GM12892 (cell line): ENCODE results near the gene ANK3.

Experiments used
- DNase-seq: peaks from one replicate; pipeline ENCODE4 v3.0.0; 2011; ENCODE audit not compliant: insufficient read length
- FAIRE-seq: peaks from 2 replicates; lab custom pipeline; 2011; peaks lifted over from hg19 to GRCh38; lab: Jason Lieb, UNC
- POLR2A ChIP-seq: IDR thresholded peaks from 2 replicates; pipeline ENCODE4 v1.6.1; 2011; ENCODE audit warnings: low read depth, low read length, control low read depth
- POLR2AphosphoS5 ChIP-seq: IDR thresholded peaks from 2 replicates; pipeline ENCODE4 v1.6.1; 2011; ENCODE audit warnings: low read depth, low read length, control low read depth
- TAF1 ChIP-seq: IDR thresholded peaks from 2 replicates; pipeline ENCODE4 v1.6.1; 2011; ENCODE audit warnings: low read depth, mild to moderate bottlenecking, control low read depth, low read length, borderline replicate concordance

ANK3 gene

DNA sequence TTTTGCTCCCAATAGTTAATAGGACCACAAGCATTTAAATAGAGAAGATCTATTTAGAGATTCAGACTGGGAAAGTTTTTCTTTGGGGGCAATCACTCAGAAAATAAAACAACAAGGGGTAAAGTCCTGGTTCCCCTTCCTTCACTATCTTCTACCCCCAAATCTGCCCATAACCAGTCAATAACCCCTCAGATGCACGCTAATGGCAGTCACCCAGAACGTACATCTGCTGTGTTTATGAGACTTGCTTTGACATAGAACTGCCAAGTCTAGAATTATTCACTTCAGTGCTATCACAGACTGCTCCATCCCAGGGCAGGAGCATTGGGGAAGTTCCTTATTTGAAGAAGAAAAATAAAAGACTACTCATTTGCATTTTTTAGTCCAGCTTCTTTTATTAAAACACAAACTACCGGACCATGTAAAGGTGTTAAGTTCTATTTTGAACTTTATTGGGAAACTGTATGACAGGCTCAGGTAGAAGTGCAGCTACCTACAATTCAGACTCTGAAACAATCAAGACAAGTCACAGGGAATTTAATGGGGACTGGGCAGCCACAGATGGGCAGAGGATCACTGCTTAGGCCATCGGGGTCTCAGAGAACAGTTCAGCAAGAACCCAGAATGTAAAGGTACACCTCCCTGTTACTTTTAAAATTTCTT is 38.4 kb downstream of the ANK3 start:
- no peak for TF ChIP-seq TAF1
- no peak for TF ChIP-seq POLR2A
- TF ChIP-seq POLR2AphosphoS5, result no peak
- no peak for DNase-seq
- FAIRE-seq, result peak; percentile 69

DNA sequence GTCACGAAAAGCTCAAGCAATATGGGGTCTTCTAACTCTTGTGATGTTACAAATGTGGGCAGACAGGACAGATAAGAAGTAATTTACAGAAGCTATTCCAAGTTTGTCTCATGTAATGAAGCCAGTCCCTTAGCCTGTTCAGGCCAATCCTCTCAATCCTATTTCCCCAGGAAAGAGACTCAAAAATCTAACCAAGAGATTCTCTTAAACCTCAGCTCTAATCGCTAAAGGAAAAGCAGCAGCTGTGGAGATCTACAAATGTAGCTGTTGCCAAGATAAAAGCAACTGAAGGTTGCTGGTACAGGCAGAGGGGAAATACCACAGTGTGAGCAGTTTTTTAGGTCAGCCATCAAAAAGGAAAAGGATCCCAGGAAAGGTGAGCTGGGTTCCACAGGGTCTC is 39.3 kb downstream of the ANK3 start:
- no peak for TF ChIP-seq POLR2A
- TF ChIP-seq POLR2AphosphoS5, result no peak
- no peak for TF ChIP-seq TAF1
- FAIRE-seq (no peak), DNase-seq (no peak)

DNA sequence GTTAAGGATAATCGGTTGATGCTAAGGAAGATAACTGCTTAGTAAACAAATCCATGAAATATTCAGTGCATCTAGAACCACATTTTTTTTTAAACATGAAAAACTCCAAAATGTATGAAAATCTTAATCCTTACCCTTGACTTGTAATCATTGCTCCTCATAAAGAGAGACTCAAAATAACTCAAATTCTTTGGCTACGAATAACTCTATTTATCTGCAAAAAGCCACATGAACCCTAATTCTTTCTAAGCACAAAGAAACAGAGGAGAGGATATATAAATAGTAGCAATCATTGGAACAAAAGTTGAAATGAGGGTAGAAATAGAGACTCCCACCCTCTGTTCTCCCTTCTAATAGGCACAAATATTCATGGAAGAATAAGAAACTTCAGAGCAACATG is 40.2 kb downstream of the ANK3 start:
- FAIRE-seq (no peak), DNase-seq (no peak)
- no peak for TF ChIP-seq TAF1
- TF ChIP-seq POLR2A, result no peak
- TF ChIP-seq POLR2AphosphoS5, result no peak

DNA sequence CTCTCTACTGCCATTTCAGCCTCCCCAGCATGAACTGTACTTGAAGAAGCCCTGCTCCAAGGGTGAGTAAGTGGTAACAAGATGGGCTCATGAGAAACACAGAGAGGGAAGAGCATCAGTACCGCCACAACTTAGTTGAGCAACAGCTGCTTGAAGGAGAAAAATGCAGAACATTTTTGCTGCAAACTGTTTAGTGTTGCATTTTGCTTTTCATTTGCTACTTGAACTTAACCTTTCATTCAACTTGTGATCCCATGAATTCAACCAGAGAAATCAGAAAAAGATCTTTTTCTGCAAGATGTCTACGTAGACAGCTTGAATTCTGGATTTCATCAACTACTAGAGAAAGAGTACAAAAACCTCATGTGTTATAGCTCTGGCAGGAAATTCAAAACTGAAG is 40.7 kb downstream of the ANK3 start:
- TF ChIP-seq TAF1 (no peak), POLR2AphosphoS5 (no peak), POLR2A (no peak)
- no peak for DNase-seq
- FAIRE-seq, result no peak

DNA sequence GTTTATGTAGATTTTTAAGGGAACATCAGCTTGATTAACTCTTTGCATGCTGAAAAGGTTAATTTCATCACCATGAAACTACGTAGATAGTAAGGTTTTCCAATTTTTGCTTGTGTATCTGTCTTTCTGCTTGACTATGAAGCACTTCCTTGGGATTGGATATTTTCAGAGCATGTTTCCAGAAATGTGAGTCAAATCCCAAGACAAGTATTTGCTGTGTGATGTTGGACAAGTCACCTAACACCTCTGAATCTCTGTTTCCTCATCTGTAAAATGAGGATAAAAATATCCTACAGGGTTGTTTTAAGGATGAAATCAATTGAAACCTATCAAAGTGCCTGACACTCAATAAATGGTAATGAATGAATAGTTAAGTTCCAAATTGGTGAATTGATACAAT is 42.4 kb downstream of the ANK3 start:
- FAIRE-seq (no peak), DNase-seq (no peak)
- TF ChIP-seq POLR2AphosphoS5 (no peak), POLR2A (no peak), TAF1 (no peak)

DNA sequence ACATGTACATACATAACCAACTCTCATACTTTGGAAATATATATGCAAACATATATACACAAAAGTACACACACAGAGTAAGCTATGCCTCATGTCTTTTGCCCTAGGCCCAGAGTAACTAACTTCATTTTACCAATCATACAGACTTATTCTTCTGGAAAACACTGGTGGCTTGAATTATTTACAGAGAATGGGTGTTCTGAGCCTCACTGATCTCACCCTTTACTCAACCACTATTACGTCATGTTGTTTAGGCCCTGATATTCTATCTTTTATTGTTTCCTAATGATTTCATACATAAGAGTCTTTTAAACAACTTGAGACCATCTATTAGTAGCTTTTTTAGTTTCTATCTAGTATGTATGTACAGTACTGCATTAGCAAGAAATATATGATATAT is 43.0 kb downstream of the ANK3 start:
- DNase-seq, result no peak
- peak; percentile 5 for FAIRE-seq
- TF ChIP-seq POLR2A, result no peak
- TF ChIP-seq TAF1, result no peak
- TF ChIP-seq POLR2AphosphoS5, result no peak

DNA sequence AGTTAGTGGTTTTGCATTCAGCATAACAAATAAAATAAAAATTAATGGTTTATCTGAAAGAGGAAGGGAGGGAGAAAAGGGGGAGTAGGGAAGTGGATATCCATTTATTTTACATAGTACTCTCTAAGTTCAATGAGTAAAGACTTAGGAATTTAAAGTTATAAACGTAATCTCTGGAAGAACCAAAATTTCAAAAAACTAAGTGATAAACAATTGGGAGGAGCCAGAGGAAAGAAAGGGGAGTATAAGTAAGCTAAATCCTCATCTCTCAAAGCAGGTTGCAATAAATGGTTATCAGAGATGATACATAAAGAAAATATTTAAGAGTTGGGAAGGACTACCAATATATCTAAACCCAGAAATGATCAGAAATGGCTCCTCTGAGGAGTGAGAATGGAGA is 46.4 kb downstream of the ANK3 start:
- TF ChIP-seq TAF1 (no peak), POLR2A (no peak), POLR2AphosphoS5 (no peak)
- DNase-seq, result no peak

DNA sequence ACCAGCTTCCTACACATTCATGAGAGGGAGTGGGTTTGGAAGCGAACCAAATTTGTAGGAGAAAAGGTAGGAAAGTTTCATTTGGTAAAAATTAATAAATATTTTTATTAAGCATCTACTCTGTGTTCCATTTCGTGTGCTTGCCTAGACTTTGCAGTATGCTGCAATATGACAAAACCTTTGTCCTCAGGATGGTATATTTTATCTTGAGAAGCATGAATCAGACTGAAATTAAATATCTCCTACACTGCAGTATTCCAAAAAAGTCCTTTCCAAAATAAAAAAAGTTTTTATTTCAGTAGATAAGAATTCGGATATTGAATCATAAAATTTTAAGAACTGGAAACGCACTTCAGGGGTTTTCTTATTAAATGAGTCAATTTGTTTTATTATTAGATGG is 47.7 kb downstream of the ANK3 start:
- FAIRE-seq (no peak), DNase-seq (no peak)
- TF ChIP-seq POLR2A (no peak), POLR2AphosphoS5 (no peak), TAF1 (no peak)

More for the DNA sequence above, 46.4 kb downstream of the ANK3 start:
- no peak for FAIRE-seq

DNA sequence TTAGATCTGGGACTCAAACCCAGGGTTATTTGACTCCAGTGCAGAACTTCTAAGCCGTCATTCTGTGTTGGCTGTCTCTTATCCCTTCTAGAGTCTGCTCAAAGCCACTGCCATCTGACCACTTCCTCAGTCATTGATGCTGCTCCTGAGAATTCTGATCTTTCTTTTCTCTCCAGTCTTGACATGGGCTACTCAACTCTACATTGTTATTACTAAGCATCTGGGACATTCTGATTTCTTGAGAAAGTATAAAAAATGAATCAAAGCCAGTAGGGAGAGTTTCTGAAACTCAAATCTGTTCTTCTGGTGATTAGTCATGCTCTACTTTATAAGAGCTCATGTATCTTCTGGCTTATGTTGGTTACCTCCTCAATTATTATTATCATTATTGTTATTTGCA is 48.7 kb downstream of the ANK3 start:
- TF ChIP-seq POLR2A, result no peak
- TF ChIP-seq TAF1, result no peak
- TF ChIP-seq POLR2AphosphoS5, result no peak
- FAIRE-seq (no peak), DNase-seq (no peak)

DNA sequence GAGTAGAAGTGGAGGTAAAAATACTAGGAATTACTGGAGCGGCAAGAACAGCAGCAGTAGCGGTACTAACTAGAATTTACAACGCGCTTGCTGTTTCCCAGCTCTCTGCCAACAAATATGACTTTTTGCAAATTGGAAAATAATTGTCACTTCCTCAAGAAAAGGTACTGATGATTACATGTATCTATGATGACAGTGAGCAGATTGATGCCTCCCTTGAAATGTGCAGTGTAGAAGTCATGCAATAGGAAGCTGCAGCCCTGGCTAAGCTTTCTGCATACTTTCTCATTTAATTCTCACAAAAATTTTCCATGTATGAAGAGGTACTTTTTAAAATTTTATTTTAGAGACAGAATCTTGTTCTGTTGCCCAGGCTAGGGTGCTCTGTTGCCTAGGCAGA is 49.9 kb downstream of the ANK3 start:
- TF ChIP-seq TAF1 (no peak), POLR2AphosphoS5 (no peak), POLR2A (no peak)
- DNase-seq (no peak), FAIRE-seq (no peak)

DNA sequence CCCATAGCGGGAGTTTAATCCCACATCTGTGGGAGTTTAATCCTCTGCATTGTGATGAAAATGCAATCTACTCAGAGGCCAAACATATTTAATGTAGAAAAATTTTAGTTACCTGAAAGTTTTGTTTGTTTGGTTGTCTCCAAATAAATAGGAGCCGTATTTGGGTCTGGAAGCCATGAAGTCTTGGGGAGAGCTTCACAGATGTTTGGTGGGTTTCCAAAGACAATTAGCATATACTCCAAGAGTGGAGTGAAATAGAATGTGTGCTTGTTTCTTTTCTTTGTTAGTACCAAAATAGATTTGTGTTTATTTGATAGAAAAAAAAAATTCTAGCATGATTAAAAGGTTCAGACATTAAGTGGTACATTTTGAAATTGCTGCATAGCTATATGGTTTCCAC is 50.9 kb downstream of the ANK3 start:
- FAIRE-seq (no peak), DNase-seq (no peak)
- TF ChIP-seq POLR2A (no peak), POLR2AphosphoS5 (no peak), TAF1 (no peak)

DNA sequence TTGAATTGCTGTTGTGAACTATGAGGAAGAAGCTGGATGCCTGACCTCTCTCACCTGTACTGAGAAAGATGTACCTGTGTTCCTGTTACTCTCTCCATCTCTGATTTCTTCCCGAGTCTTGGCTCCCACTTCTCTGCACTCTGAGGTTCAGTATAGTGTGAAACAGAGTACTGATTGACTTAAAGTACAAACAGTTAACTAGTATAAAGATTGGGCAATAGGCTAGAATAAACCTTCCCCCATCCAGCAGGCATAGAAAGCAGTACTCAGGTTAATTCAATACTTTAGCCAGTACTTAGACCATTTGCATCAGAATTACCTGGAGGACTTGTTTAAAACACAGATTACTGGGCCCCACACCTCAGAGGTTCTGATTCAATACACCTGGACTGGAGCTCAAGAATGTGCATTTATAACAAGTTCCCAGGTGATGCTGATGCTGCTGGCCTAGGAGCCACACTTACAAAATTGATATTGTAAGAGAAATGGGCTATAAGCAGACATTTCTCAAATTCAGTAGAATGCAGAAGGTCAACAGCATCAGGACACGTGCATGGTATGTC is 51.6 kb downstream of the ANK3 start:
- no peak for DNase-seq
- TF ChIP-seq TAF1 (no peak), POLR2A (no peak), POLR2AphosphoS5 (no peak)
- no peak for FAIRE-seq
